Stimulated activated CD8-positive, alpha-beta memory T cell treated with anti-CD3 and anti-CD28 coated beads, Interleukin-15, amount 100 ng/mL, for 48 hours (primary cell): ENCODE data around the gene IL1RAPL2.
"Not testable (repeated sequence)": the region's sequence is repeated elsewhere in the genome, so short reads cannot be mapped to it uniquely, and the experiment has no call there.

ENCODE experiments used
- DNase-seq, 2 donors: peaks; one replicate each; pipeline ENCODE4 v3.0.0-alpha.2; 2020; ENCODE audit warnings: low read depth in 2 of 2

The IL1RAPL2 gene

GRCh38 chrX:105796877-105797276 lies 1230.9 kb downstream of the IL1RAPL2 start:
- not testable (repeated sequence) for DNase-seq

- no peak for DNase-seq
Measured at GRCh38 chrX:105803891-105804290, 1237.9 kb downstream of the IL1RAPL2 start.

GRCh38 chrX:105805655-105806054 lies 1239.7 kb downstream of the IL1RAPL2 start:
- DNase-seq = not testable (repeated sequence)

- DNase-seq = no peak
Measured at GRCh38 chrX:105816517-105816916, 1250.5 kb downstream of the IL1RAPL2 start.
